K562 (cell line): Measurements from ENCODE around the gene MED15. TPM values are rescaled to one million over a fixed set of nuclear protein-coding genes. Genes with fewer than 3 reads are reported as not detected.
A peak's percentile ranks its signal among the peaks of the same experiment; 100 is the strongest.

Experiments used
- ATAC-seq: fragments of 200-7000 bp; cut with Tn5 transposase; 3 replicates; pipeline ENCODE4 v1.9.1; 2020; ENCODE audit warnings: moderate library complexity
- BruUV-seq: library from RNA; stranded (reverse); fragments of 400-500 nt; replicated peaks from 2 replicates; lab custom pipeline; 2021; lab: Mats Ljungman, UMichigan
- CTCF ChIA-PET: fragments of 300-600 bp; formaldehyde crosslinking; extraction: SDS; loops from one replicate; lab custom pipeline; 2021; ENCODE audit warnings: low intra/inter-chr PET ratio; lab: Yijun Ruan, JAX
- POLR2A ChIA-PET: fragments of 300-600, 350-650 bp; sonication (Branson Sonifier 250); formaldehyde crosslinking; extraction: SDS; loops from one replicate; lab custom pipeline; 2021; ENCODE audit warnings: antibody characterized with exemption, inconsistent platforms; lab: Yijun Ruan, JAX
- DNase-seq, 4 experiments: peaks; one replicate each; pipeline versions ENCODE4 v3.0.0 to v3.0.0-alpha.2; 2011 to 2018; ENCODE audit warnings: low spot score in 3 of 4, mixed read lengths in 3 of 4; ENCODE audit errors: extremely low read depth in 1 of 4
- FAIRE-seq: peaks from 2 replicates; lab custom pipeline; 2011; peaks lifted over from hg19 to GRCh38; lab: Jason Lieb, UNC
- H2AFZ ChIP-seq: 2 replicates; pipeline ENCODE4 v1.6.0; 2011; ENCODE audit warnings: low read depth, low read length, control low read depth, inconsistent platforms
- H3K27ac ChIP-seq: fragments of 200-600 bp; 3 replicates; pipeline ENCODE4 v1.8.0; 2011; ENCODE audit warnings: low read depth, mild to moderate bottlenecking, control low read depth, inconsistent platforms, low read length, moderate library complexity, mixed read lengths; ENCODE audit errors: extremely low read depth
- H3K27me3 ChIP-seq, 2 experiments: fragments of 300-600 bp in 1 of 2; 2 replicates in 1 of 2; 3 replicates in 1 of 2; pipeline versions ENCODE4 v1.6.0 to v1.8.0; 2011; ENCODE audit warnings: inconsistent platforms in 2 of 2, low read length in 2 of 2, mild to moderate bottlenecking in 1 of 2, mixed read lengths in 1 of 2, moderate library complexity in 1 of 2; ENCODE audit not compliant: control insufficient read depth in 2 of 2, insufficient read depth in 2 of 2
- H3K36me3 ChIP-seq: fragments of 300-600 bp; 3 replicates; pipeline ENCODE4 v1.8.0; 2011; ENCODE audit warnings: mild to moderate bottlenecking, low read length, inconsistent platforms; ENCODE audit not compliant: control insufficient read depth, insufficient read depth
- H3K4me1 ChIP-seq, 2 experiments: fragments of 200-600 bp in 1 of 2; replicated peaks in 1 of 2; 2 replicates in 1 of 2; 3 replicates in 1 of 2; pipeline versions ENCODE4 v1.5.1 to v1.8.0; 2011; ENCODE audit warnings: inconsistent platforms in 2 of 2, low read length in 2 of 2, mild to moderate bottlenecking in 1 of 2, mixed read lengths in 1 of 2, moderate library complexity in 1 of 2; ENCODE audit not compliant: control insufficient read depth in 2 of 2, insufficient read depth in 2 of 2
- H3K4me2 ChIP-seq: 2 replicates; pipeline ENCODE4 v1.6.1; 2011; ENCODE audit warnings: low read length, control low read depth, inconsistent platforms, mixed read lengths; ENCODE audit not compliant: insufficient read depth
- H3K4me3 ChIP-seq: fragments of 200-600 bp; sonication (generic), shearing (Covaris generic); 2 replicates; pipeline ENCODE4 v1.5.1; 2016; ENCODE audit warnings: control low read depth, inconsistent platforms
- H3K79me2 ChIP-seq: fragments of 200-600 bp; 3 replicates; pipeline ENCODE4 v1.8.0; 2011; ENCODE audit warnings: low read length, inconsistent platforms; ENCODE audit not compliant: control insufficient read depth, insufficient read depth
- H3K9ac ChIP-seq, 2 experiments: 2 replicates each; pipeline versions ENCODE4 v1.6.0 to v1.6.1; 2011; ENCODE audit warnings: low read depth in 2 of 2, low read length in 2 of 2, control low read depth in 1 of 2, inconsistent platforms in 1 of 2, mild to moderate bottlenecking in 1 of 2, mixed read lengths in 1 of 2; ENCODE audit not compliant: insufficient read depth in 1 of 2
- H3K9me1 ChIP-seq: one replicate; pipeline ENCODE4 v1.6.0; 2011; ENCODE audit warnings: inconsistent platforms, mild to moderate bottlenecking, low read length, moderate library complexity; ENCODE audit not compliant: control insufficient read depth, insufficient read depth
- H3K9me3 ChIP-seq: replicated peaks from 2 replicates; pipeline ENCODE4 v1.5.1; 2011; ENCODE audit warnings: low read depth, low read length, inconsistent platforms; ENCODE audit not compliant: control insufficient read depth, insufficient read depth
- H4K20me1 ChIP-seq: replicated peaks from 2 replicates; pipeline ENCODE4 v1.6.1; 2011; ENCODE audit warnings: low read length, inconsistent platforms, mixed read lengths; ENCODE audit not compliant: control insufficient read depth, insufficient read depth
- ATF2 ChIP-seq: sonication (generic); formaldehyde crosslinking; IDR thresholded peaks from 2 replicates; pipeline ENCODE4 v1.8.1; 2022; ENCODE audit warnings: missing genetic modification reagents
- COPS2 ChIP-seq: fragments of 450-650 bp; conservative IDR thresholded peaks from 2 replicates; pipeline ENCODE4 v1.6.1; 2016; ENCODE audit warnings: mild to moderate bottlenecking, moderate library complexity
- GABPB2 ChIP-seq: fragments of 250-450 bp; sonication (Bioruptor Pico); conservative IDR thresholded peaks from 2 replicates; pipeline ENCODE4 v1.5.1; 2021; ENCODE audit warnings: mild to moderate bottlenecking
- POLR2AphosphoS2 ChIP-seq: IDR thresholded peaks from 2 replicates; pipeline ENCODE4 v1.6.1; 2012; ENCODE audit warnings: low read length, improper control_type of control experiment
- RBM25 ChIP-seq: fragments of 200-400 bp; formaldehyde crosslinking; IDR thresholded peaks from 2 replicates; pipeline ENCODE4 v1.6.1; 2018; ENCODE audit warnings: low read length, low read depth, moderate library complexity; ENCODE audit not compliant: severe bottlenecking
- RHOXF2B ChIP-seq: fragments of 250-450 bp; sonication (Bioruptor Pico); conservative IDR thresholded peaks from 2 replicates; pipeline ENCODE4 v1.5.1; 2021
- SNRNP70 ChIP-seq: fragments of 200-400 bp; formaldehyde crosslinking; optimal IDR thresholded peaks from 2 replicates; pipeline ENCODE3; 2017; ENCODE audit warnings: low read depth, low read length
- TBP ChIP-seq: optimal IDR thresholded peaks from 2 replicates; pipeline ENCODE3; 2011; ENCODE audit warnings: low read depth, low read length, improper control_type of control experiment
- THRA ChIP-seq: fragments of 450-650 bp; IDR thresholded peaks from 2 replicates; pipeline ENCODE4 v1.6.1; 2017; ENCODE audit warnings: mild to moderate bottlenecking, moderate library complexity
- ZC3H4 ChIP-seq: sonication (generic); formaldehyde crosslinking; IDR thresholded peaks from 2 replicates; pipeline ENCODE4 v1.9.0; 2021; ENCODE audit warnings: missing genetic modification reagents, borderline replicate concordance
- ZC3H8 ChIP-seq: fragments of 450-650 bp; IDR thresholded peaks from 2 replicates; pipeline ENCODE4 v1.6.1; 2017
- ZNF347 ChIP-seq: fragments of 450-650 bp; formaldehyde crosslinking; IDR thresholded peaks from 2 replicates; pipeline ENCODE4 v1.4.0; 2020; ENCODE audit warnings: low read depth, mild to moderate bottlenecking, moderate library complexity
- ZNF444 ChIP-seq: fragments of 250-450 bp; sonication (Bioruptor Pico); IDR thresholded peaks from 2 replicates; pipeline ENCODE4 v1.4.0; 2020; ENCODE audit warnings: mild to moderate bottlenecking, moderate library complexity
- ZNF511 ChIP-seq: sonication (generic); formaldehyde crosslinking; IDR thresholded peaks from 2 replicates; pipeline ENCODE4 v1.8.0; 2022; ENCODE audit warnings: mild to moderate bottlenecking, missing genetic modification reagents
- WGBS: fragments of 100-300 bp; shearing (Covaris generic); methylation state at CpG from one replicate; pipeline ENCODE4 v1.1.6; 2016; ENCODE audit warnings: low coverage, mixed read lengths; ENCODE audit not compliant: insufficient coverage; ENCODE audit errors: missing lambda C conversion rate; 5-methylcytosine and 5-hydroxymethylcytosine counted together
- in situ Hi-C: fragments of 300-500 bp; cut with MboI; formaldehyde crosslinking; loops from 4 replicates; pipeline ENCODE4 v1.15.0; 2018; ENCODE audit warnings: inconsistent platforms, mixed read lengths
- intact Hi-C: fragments of 100-400 bp; cut with micrococcal nuclease; formaldehyde crosslinking; loops from 2 replicates; pipeline ENCODE4 v1.14.2; 2022
- polyA plus RNA-seq, 8 experiments: library from polyadenylated mRNA; depleted of rRNA in 4 of 8; stranded (reverse) in 5 of 8; unstranded in 3 of 8; fragments of >200 nt; fragmentation: Nextera tagmentation in 2 of 8; fragmentation: Illumina TruSeq in 1 of 8; extraction: Ambion mirVana in 2 of 8; extraction: Trizol in 1 of 8; gene quantifications; 2 replicates each; pipeline versions ENCODE4 v1.2.1 to v1.2.3, GENCODE V29; 2011 to 2014; ENCODE audit warnings: inconsistent platforms in 1 of 8, missing spikeins in 1 of 8
- total RNA-seq, 7 experiments: library from RNA; depleted of rRNA in 6 of 7; stranded (reverse); fragments of >200 nt in 6 of 7; fragmentation: Illumina TruSeq in 2 of 7; extraction: Trizol in 2 of 7; gene quantifications; 2 replicates each; pipeline versions ENCODE4 v1.2.1 to v1.2.3, GENCODE V29; 2011 to 2021; ENCODE audit warnings: low replicate concordance in 1 of 7
- TF ChIP-seq, protein P1 (sequence below), 3 experiments: IDR thresholded peaks in 2 of 3; conservative IDR thresholded peaks in 1 of 3; 2 replicates each; pipeline ENCODE4 v1.5.1; 2011 to 2012; ENCODE audit warnings: low read length in 3 of 3, mild to moderate bottlenecking in 3 of 3, control low read depth in 2 of 3, improper control_type of control experiment in 1 of 3, inconsistent platforms in 1 of 3, low read depth in 1 of 3, mixed read lengths in 1 of 3, moderate library complexity in 1 of 3; ENCODE audit not compliant: insufficient read depth in 2 of 3
- TF ChIP-seq, protein P2 (sequence below): fragments of 250-450 bp; sonication (Bioruptor Pico); IDR thresholded peaks from 2 replicates; pipeline ENCODE4 v1.9.0; 2021; ENCODE audit warnings: mild to moderate bottlenecking, inconsistent platforms

MED15 gene
- total and polyA plus RNA-seq, 9 of the 15 experiments (the other 6 are each of a cell fraction or from before 2014, with no cell fraction given): 4.0 to 271 (median 60.1) TPM

DNA sequence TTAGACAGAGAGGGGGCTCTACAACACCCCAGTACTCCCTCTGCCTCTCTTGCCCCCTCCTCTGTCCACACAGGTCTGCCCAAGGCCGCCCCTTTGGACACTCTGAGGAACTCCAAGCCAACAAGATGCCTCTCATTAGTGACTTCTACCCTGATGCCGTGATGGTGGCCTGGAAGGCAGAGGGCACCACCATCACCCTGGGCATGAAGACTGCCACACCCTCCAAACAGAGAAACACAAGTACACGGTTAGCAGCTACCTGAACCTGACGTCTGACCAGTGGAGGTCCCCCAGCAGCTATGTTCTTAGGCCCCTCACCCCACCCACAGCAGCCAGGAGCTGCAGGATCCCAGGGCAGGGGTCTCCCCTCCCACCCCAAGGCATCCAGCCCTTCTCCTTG, 125.1 kb downstream of the MED15 start:
- BruUV-seq: no TSS peak
- no peak for FAIRE-seq
- CTCF ChIA-PET: no interaction called here
- POLR2A ChIA-PET: interaction anchor here (1.2 to 15.5 kb wide), 3 partner anchors 10 to 18 kb away, joined by 10 to 234 read pairs (median 41); no protein-coding TSS in a partner anchor
- Histone ChIP-seq H3K79me2 (no peaks in the 10 kb centered on the region), H3K9me1 (no peaks in the 10 kb centered on the region), H3K27ac (no peak overlapping the region), H3K4me1 (peaks cover 0 to 7% of the 10 kb centered on the region in 2 experiments; a peak in 2 of 5 replicates), H3K4me3 (no peak overlapping the region), H3K36me3 (no peaks in the 10 kb centered on the region), H2AFZ (no peak overlapping the region), H3K27me3 (peaks cover 23 to 69% of the 10 kb centered on the region in 2 experiments; a peak in 4 of 5 replicates), H3K9me3 (no peaks in the 10 kb centered on the region), H3K9ac (peak overlapping the region in 1 of 2 experiments; percentile 1; a peak in 1 of 4 replicates), H4K20me1 (peaks cover 34% of the 10 kb centered on the region; the same call in 1 of the 2 replicates), H3K4me2 (no peak overlapping the region)
- in situ Hi-C loops: no loop called here
- DNase-seq: no peak
- 3% methylated on average over 4 of the region's 4 CpGs for WGBS
- ATAC-seq: peak; percentile 6
- intact Hi-C loops: no loop called here
- TF ChIP-seq ZNF511 (CRISPR knock-in tag): no peak
- TF ChIP-seq RHOXF2B (CRISPR knock-in tag): 0 out of 2 replicates have a peak, but pooled peaks have one; percentile 74
- TF ChIP-seq RBM25: no peak
- TF ChIP-seq POLR2AphosphoS2: no peak
- peak; percentile 63 for TF ChIP-seq SNRNP70
- no peak for TF ChIP-seq TBP
- TF ChIP-seq THRA: no peak
- TF ChIP-seq ZNF444 (CRISPR knock-in tag): no peak
- TF ChIP-seq ZNF347: no peak
- TF ChIP-seq COPS2: no peak
- no peak for TF ChIP-seq ZC3H8
- TF ChIP-seq GABPB2 (CRISPR knock-in tag): no peak
- TF ChIP-seq, protein P1, sequence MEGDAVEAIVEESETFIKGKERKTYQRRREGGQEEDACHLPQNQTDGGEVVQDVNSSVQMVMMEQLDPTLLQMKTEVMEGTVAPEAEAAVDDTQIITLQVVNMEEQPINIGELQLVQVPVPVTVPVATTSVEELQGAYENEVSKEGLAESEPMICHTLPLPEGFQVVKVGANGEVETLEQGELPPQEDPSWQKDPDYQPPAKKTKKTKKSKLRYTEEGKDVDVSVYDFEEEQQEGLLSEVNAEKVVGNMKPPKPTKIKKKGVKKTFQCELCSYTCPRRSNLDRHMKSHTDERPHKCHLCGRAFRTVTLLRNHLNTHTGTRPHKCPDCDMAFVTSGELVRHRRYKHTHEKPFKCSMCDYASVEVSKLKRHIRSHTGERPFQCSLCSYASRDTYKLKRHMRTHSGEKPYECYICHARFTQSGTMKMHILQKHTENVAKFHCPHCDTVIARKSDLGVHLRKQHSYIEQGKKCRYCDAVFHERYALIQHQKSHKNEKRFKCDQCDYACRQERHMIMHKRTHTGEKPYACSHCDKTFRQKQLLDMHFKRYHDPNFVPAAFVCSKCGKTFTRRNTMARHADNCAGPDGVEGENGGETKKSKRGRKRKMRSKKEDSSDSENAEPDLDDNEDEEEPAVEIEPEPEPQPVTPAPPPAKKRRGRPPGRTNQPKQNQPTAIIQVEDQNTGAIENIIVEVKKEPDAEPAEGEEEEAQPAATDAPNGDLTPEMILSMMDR (IDR thresholded peaks at IDR 0.05 in 2 of 3, conservative IDR thresholded peaks at IDR 0.05 in 1 of 3; ENCODE audit: insufficient read depth in 2 of 3, low read depth in 1 of 3, low read length in 3 of 3): 0 out of 6 replicates have a peak, but pooled peaks of 1 of the 3 experiments have one; percentile 2
- TF ChIP-seq, protein P2, sequence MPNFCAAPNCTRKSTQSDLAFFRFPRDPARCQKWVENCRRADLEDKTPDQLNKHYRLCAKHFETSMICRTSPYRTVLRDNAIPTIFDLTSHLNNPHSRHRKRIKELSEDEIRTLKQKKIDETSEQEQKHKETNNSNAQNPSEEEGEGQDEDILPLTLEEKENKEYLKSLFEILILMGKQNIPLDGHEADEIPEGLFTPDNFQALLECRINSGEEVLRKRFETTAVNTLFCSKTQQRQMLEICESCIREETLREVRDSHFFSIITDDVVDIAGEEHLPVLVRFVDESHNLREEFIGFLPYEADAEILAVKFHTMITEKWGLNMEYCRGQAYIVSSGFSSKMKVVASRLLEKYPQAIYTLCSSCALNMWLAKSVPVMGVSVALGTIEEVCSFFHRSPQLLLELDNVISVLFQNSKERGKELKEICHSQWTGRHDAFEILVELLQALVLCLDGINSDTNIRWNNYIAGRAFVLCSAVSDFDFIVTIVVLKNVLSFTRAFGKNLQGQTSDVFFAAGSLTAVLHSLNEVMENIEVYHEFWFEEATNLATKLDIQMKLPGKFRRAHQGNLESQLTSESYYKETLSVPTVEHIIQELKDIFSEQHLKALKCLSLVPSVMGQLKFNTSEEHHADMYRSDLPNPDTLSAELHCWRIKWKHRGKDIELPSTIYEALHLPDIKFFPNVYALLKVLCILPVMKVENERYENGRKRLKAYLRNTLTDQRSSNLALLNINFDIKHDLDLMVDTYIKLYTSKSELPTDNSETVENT (CRISPR knock-in tag): peak; percentile 59; the same call in 1 of the 2 replicates
- TF ChIP-seq ATF2 (CRISPR knock-in tag): peak; percentile 18; the same call in 1 of the 2 replicates
- 0 out of 2 replicates have a peak, but pooled peaks have one; percentile 24 for TF ChIP-seq ZC3H4 (CRISPR knock-in tag)
